ENCODE results near the gene CRTAC1.

DNA sequence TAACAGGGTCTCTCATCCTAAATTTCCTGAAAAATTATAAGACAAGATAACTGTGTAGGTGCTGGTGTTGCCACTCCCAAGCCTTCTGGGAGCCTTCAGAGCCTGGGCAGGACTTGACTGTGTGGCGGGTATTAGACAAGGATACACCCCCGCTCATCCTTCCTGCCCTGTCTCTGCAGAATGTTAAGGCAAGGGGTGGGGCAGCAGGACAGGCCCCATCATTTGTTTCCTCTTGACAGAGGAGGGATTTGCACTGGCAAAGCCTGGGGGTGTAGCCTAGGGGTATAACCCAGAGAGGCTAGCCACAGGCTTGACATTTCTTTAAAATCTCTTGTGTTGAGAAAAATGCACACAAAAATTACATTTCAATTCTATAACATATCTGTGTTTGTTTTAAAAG lies 117.2 kb downstream of the CRTAC1 start:
- TF ChIP-seq, protein P1, sequence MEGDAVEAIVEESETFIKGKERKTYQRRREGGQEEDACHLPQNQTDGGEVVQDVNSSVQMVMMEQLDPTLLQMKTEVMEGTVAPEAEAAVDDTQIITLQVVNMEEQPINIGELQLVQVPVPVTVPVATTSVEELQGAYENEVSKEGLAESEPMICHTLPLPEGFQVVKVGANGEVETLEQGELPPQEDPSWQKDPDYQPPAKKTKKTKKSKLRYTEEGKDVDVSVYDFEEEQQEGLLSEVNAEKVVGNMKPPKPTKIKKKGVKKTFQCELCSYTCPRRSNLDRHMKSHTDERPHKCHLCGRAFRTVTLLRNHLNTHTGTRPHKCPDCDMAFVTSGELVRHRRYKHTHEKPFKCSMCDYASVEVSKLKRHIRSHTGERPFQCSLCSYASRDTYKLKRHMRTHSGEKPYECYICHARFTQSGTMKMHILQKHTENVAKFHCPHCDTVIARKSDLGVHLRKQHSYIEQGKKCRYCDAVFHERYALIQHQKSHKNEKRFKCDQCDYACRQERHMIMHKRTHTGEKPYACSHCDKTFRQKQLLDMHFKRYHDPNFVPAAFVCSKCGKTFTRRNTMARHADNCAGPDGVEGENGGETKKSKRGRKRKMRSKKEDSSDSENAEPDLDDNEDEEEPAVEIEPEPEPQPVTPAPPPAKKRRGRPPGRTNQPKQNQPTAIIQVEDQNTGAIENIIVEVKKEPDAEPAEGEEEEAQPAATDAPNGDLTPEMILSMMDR (IDR thresholded peaks at IDR 0.05 in 8 of 11, conservative IDR thresholded peaks at IDR 0.05 in 3 of 11), result no peak
- TF ChIP-seq POLR2AphosphoS5 (IDR thresholded peaks at IDR 0.05), result no peak
- no peak for TF ChIP-seq POLR2A (IDR thresholded peaks at IDR 0.05)

All from spleen (tissue), 7 donors.